A172 (cell line): Measurements from ENCODE around the gene VAX1. TPM values are rescaled to one million over a fixed set of nuclear protein-coding genes. Genes with fewer than 3 reads are reported as not detected.
"Not testable (repeated sequence)": the region's sequence is repeated elsewhere in the genome, so short reads cannot be mapped to it uniquely, and the experiment has no call there.

Experiments
- DNase-seq: peaks from one replicate; pipeline ENCODE4 v3.0.0-alpha.2; 2015; ENCODE audit warnings: low spot score
- total RNA-seq: library from RNA; depleted of rRNA; stranded (reverse); fragments of >200 nt; shearing (Covaris generic); gene quantifications from 2 replicates; pipeline ENCODE4 v1.2.3, GENCODE V29; 2014

VAX1 gene
- total RNA-seq, 1 experiment from 2014 or later, result not detected

DNA sequence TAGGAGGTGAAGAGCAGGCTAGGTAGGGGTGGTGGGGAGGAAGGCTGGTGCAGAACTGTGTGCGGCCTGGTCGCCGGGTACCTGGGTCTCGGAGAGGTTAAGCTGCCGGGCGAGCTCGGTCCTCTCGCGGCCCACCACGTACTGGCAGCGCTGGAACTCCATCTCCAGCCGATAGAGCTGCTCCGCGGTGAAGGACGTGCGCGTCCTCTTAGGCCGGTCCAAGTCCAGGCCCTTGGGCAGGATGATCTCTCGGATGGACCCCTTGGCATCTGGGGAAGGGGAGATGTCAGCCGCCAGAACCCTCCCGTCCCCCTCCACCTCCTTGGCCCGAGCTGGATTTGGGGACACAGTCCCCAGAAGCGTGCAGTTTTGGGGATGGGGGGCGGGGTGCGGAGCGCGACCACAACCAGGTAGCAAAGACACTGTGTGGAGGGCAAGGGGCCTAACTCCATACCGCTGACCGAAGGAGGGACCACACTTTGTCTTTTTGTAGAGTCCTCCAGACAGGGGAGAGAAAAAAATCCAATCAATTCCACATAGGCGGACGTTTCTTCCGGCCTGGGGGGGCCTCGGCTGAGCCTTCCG is 1.6 kb downstream of the VAX1 start:
- no peak for DNase-seq

- DNase-seq, result no peak
Observed at GRCh38 chr10:117135480-117136140, 2.5 kb downstream of the VAX1 start.

- DNase-seq, result no peak
Observed at GRCh38 chr10:117135026-117135372, 3.1 kb downstream of the VAX1 start.

- DNase-seq, result no peak
Observed at GRCh38 chr10:117134306-117135025, 3.6 kb downstream of the VAX1 start.

GRCh38 chr10:117134056-117134305 is 4.1 kb downstream of the VAX1 start:
- DNase-seq, result no peak

DNA sequence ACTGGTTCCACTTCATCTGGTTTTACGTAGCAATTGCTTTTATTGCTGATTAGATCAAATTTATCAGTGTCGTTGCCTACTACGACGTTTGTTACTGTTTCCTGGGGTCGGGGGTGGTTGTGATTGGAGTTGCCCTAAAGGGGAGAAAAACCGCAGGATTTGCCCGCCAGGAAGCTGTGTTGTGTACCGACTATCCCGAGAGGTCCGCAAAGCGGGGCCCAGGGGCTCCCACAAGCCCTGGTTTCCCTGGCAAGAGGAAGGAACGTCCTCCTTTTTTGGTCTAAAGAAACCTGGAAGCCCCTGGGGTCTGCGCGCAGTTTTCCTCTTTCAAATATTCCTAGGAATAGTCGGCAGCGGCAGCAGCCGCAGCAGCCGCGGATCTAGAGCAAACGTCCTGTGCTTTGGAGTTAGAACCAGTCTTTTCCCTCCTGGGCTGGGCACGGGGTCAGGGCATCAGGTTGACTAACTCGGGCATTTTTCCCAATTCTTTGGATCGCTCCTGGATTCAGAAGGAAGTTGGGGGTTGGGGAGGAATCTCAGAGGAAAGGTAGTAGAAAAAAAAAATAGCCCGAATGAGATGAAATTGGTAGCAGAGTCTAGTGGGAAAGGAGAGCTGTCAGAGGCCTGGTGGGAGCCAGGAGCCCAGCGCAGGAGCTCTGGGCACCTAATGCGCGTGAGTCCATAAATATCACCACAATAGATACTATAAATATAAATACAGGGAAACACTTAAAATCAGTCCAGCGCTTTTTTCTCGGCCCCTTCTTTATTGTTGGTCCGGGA is 4.6 kb downstream of the VAX1 start:
- no peak for DNase-seq

GRCh38 chr10:117132751-117133231 is 5.3 kb downstream of the VAX1 start:
- DNase-seq, result no peak

DNA sequence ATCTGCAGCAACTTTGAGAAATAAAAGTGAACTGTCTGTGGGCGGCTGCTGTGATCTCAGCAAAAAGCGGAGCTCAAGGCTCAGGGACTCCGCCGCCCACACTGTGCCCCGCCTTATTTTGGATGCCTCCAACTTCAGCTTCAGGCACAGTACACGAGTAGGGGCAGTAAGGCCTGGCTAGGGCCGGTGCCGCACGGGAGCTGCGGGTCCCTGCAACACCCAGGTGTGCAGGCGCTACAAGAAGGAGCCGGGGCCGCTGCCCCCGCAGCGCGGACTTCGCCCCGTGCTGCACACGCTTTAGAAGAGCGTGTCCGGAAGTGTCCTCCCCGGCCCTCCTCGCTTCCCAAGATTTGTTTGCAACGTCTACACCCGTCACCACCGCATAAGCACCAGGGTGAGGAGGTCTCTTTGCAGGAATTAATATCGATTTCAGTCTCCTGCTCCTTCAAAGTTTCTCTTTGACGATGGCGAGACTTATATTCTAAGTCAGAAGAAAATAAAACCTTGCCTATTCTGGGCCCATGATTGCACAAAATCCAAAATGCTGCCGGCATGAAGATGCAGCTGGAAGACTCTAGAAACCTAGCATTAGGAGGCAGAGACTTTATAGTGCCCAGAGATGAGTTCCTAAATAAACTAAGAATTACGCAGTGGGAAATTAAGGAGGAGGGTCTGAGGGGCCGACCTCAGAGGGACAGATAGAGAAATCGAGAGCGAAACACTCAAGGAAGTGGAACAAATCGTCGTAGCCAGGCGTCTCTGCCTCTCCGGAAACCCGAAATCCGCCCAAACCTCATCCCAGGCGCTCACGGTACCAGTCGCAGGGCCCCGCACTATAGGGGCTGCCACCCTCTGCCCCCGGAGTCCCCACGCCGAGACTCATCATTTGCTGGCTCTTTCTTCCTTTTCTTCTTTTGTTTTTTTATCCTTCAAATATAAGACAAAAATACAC is 6.4 kb downstream of the VAX1 start:
- no peak for DNase-seq

DNA sequence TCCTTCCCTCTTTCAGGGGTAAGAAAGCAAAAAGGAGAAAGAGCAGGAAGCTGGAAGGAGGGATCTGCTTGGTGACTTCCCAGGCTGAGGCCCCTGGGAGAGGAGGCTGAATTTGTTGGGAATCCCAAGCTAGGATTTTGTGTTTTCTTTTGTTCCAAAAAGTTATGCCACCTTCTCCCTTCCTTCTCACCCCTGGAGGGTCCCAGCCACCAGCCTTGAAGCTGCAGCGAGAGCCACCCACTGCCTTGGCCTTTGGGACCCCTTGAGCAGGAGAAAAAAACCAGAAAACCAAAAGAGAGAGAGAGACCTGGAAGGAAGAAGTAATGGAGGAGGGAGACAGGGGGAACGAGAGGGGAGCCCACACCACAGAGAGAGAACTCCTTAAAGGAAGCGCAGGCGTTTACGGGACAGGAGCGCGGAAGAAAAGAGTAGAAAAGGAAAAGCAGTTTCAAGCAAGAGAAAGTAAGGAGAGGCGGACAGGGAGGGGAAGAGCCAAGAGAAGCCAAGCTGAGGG is 7.2 kb downstream of the VAX1 start:
- DNase-seq, result no peak

DNA sequence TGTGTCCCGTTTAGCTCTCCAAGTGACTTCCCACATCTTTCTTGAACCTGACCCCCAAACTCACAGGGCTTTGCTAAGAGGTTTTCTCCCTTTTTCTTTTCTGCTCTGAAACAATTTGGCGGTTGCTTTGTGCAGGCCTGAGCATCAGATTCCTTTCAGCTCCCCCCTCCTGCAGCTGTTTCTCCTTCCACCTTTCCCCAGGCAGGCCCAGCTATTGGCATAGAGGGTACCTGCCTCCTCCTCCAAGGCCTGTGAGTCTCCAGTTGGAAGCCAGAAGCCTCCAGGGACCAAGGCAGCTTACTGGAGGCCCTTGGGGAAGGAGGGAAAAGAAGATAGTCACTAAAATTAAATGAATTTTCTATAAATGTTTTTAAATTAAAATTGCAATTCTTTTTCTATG is 7.7 kb downstream of the VAX1 start:
- no peak for DNase-seq

DNA sequence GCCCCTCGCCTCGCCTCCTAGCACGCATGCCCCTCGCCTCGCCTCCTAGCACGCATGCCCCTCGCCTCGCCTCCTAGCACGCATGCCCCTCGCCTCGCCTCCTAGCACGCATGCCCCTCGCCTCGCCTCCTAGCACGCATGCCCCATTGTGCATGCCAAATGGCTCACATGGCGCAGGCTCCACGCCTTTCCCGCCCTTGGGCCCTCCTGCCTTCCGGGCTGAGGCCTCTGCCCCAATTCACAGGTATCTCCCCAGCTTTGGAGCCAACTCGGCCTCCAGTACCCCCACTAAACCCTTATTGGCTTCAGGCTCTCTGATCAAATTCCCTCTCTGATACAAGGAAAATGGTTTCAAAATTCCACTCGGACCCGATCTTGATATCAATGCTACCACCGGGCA is 11.4 kb downstream of the VAX1 start:
- not testable (repeated sequence) for DNase-seq

- no peak for DNase-seq
Observed at GRCh38 chr10:117126034-117126433, 12.0 kb downstream of the VAX1 start.

DNA sequence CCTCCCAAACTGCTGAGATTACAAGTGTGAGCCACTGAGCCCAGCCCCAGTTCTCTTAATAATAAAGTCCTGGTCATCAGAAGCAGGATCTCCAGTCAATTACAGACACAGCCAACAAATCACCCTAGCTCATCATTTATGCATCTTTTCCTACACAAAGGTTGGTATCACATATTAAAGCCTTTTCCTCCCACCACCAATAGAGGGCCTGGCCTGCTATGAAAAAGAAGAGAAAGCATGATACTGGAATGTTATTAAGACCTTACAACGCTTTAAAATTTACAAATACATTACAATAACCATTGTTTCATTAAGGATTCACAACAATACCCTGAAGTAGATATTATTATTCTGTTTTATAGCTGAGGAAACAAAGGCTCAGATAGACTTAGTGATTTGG is 25.9 kb downstream of the VAX1 start:
- DNase-seq, result no peak

GRCh38 chr10:117107238-117107637 is 30.8 kb downstream of the VAX1 start:
- no peak for DNase-seq

GRCh38 chr10:117096599-117097201 is 41.4 kb downstream of the VAX1 start:
- DNase-seq, result no peak

GRCh38 chr10:117094856-117095255 is 43.2 kb downstream of the VAX1 start:
- no peak for DNase-seq

GRCh38 chr10:117092386-117092785 is 45.7 kb downstream of the VAX1 start:
- no peak for DNase-seq

- DNase-seq, result no peak
Observed at GRCh38 chr10:117090834-117091233, 47.2 kb downstream of the VAX1 start.

DNA sequence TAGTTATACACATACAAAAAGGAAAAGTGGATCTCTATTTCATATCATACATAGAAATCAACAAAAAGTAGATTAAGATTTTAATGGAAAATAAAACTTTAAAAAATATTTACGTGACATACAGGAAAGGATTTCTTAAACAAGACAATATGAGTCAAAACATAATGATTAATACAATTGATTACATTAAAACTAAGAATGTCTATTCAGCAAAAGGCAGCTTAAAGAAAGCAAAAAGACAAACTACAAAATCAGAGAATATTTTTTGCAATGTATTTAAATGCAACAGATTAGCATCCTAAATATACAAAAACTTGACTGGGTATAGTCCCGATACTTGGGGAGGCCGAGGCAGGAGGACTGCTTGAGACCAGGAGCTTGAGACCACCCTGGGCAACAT is 50.5 kb downstream of the VAX1 start:
- no peak for DNase-seq

- no peak for DNase-seq
Observed at GRCh38 chr10:117086546-117086945, 51.5 kb downstream of the VAX1 start.
